GM18868 (cell line): ENCODE measurements around the gene TAF1B.
"Not testable (repeated sequence)": the region's sequence is repeated elsewhere in the genome, so short reads cannot be mapped to it uniquely, and the experiment has no call there.

Experiments used
- ATAC-seq: cut with Tn5 transposase; IDR thresholded peaks from one replicate; pipeline ENCODE4 v1.9.1; 2021; ENCODE audit warnings: mild to moderate bottlenecking, moderate library complexity; ENCODE audit not compliant: unreplicated experiment

The TAF1B gene

GRCh38 chr2:9877726-9878125, 34.5 kb downstream of the TAF1B start:
- no peak for ATAC-seq

DNA sequence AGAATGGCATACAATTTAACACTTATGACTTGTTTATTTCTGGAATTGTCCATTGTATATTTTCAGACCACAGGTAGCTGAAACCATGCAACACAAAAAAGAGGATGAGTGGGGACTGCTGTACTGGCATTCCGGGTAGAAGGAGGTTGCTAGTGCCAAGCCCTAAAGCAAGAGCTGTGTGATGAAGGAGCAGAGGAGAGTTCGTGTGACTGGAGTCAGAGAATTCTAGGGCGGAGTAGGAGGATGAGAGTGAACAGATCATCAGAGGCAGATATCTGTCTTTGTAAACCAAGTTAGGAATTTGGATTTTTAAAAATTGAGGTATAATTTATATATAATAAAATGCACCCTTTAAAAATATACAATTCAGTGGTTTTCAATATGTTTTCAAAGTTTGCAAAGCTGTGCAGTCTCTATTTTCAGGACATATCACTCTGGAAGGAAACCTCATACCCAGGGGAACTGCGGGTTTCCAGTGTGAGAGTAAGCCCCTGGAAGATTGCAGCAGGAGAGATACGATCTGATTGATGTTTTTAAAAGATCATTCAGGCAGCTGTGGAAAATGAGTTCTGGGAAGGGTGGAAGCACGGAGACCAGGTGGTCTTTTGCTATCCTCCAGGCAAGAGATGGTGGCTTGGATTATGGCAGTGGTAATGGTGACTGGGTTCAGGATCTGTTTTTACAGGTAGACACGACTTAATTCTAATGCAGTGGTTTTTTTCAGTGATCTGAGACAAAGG, 36.4 kb downstream of the TAF1B start:
- ATAC-seq: no peak

- ATAC-seq: no peak
Observed at GRCh38 chr2:9883897-9884296, 40.6 kb downstream of the TAF1B start.

DNA sequence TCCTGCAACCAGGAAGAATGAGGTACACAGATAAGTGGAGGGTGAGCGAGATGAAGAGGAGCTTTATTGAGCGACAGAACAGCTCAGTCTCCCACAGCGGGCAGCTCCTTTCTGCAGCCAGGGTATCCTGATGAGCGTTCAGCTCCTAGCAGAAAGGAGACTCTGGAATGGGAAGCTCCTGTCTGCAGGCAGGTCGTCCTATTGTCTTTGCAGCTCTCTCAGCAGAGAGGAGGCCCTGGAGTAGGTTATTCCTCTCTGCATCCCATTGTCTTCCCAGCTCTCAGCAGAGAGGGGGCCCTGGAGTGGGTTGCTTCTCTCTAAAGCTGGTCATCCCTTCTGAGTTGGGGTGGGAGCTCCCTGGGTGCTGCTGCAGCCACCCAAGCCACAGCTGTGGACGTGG, 41.2 kb downstream of the TAF1B start:
- no peak for ATAC-seq

DNA sequence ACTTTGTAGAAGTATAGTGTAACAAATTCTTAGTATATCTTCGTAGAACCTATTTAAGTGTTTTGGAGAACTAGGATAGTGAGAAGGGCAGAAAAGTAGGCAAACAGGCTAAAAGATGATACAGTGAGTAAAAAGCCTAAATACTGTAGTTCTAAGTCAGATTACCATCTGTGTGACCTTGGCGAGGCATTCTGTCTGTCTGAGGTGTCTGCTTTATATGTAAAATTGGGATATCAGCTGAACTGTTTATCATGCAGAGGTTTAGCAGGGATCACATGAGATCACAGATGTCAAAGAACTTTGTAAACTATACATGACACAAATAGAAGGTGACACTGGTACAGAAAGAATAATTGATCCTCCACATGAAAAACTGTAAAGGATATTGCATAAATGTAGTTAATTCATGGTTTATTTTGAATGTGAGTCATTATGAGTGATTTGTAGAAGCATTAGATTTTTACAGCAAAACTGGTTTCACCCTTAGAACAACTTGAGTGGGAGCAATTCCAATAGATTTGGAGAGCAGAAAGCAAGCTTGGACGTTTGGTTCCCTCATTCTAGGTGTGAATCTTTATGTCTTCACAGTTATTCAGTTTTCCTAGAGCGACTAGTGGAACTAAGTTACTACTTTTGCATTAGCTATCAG, 41.9 kb downstream of the TAF1B start:
- ATAC-seq: no peak

DNA sequence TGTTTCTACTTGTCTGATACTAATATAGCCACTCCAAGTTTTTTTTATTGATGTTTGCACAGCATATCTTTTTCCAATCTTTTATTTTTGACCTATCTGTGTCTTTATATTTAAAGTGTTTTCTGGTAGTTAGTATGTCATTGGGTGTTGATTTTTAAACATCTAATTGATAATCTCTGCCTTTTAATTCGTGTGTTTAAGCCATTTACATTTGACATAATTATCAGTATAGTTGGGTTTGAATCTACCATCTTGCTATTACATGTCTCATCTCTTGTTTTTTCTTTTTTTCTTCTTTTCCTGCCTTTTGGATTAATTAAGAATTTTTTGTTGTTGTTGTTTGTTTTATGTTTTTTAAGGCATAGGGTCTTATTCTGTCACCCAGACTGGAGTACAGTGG, 44.2 kb downstream of the TAF1B start:
- no peak for ATAC-seq

DNA sequence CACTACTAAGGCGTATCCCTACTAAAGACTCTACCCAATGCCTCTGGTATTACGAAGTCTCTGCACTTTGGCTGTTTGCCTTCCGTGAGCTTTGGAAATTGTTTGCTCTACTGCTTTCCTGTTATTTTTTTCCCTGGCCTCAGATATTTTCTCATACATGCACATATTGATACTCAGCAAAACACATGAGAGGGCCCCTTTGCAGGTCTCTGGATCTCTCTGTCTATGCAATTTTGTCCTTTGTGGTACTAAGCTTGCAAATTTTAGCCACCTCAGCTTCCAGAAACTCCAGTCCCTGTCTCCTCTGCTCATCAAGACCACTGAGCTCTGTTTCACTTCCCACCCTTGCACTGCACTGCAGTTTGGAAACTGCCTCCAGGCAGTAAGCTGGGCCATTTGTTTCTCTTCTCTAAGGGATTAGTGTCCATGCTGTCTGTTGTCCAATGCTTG, 46.6 kb downstream of the TAF1B start:
- no peak for ATAC-seq

GRCh38 chr2:9892236-9892635, 49.0 kb downstream of the TAF1B start:
- ATAC-seq: no peak

DNA sequence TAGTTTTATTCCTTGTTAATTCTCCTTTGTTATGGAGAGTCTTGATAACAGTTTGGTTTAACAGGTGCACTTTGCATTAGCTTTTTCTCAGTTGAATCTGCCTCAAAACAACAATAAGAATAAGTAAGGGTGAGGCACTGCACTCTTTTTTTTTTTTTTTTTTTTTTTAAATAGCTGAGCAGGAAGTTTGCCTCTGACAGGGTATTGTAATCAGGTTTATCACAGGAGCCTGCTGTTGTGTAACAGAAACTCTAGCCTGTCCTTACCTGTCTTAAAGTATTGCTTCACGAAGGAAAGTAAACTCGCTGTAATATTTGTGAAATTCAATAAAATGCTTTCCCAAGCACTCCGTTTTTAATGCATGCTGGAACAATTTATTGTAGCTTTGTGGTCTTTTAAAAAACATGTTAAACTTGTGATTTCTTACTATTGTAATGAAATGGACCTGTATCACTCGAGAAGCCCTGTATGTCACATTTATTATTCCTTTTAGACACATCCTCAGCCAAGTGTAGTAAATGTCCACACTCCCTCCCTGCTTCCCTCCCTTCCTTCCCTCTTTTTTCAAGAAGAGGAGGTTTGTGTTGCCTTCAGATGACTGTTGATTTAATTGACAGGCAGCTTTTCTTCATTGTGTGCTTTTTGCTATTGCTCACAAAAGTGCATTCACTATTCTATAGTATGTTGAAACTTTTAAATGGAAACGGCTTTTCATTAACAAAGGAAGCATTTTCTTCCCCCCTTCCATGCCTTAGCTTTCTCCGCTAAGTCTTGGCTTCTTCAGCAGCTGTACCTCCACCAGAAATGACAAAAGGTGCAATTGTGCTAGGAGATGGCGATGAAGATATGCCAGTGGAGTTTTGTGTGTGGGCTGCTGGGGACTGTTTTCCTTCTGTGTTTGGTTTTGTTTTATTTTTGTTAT, 52.7 kb downstream of the TAF1B start:
- ATAC-seq: no peak

DNA sequence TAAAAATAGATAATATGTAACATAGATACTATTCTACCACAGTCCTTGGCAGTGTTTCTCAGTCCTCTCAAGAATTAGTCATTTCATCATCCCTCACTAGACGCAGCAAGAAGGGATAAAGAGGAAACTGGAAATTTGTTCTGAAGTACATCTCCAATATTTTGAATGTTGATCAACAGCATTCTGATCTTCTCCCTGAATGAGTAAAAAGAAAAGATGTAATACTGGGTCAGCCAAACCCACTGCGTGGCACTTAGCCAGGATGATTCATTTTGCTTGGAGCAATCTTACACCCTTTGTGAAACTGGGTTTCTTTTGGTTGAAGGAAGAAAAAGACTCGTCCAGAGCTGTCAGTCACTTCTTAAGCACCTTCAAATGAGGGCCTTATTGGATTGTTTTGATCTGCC, 54.1 kb downstream of the TAF1B start:
- peak; percentile 82 for ATAC-seq

- no peak for ATAC-seq
Observed at GRCh38 chr2:9897846-9898245, 54.6 kb downstream of the TAF1B start.

GRCh38 chr2:9905413-9905812, 62.1 kb downstream of the TAF1B start:
- no peak for ATAC-seq

GRCh38 chr2:9907402-9907801, 64.1 kb downstream of the TAF1B start:
- ATAC-seq: no peak

DNA sequence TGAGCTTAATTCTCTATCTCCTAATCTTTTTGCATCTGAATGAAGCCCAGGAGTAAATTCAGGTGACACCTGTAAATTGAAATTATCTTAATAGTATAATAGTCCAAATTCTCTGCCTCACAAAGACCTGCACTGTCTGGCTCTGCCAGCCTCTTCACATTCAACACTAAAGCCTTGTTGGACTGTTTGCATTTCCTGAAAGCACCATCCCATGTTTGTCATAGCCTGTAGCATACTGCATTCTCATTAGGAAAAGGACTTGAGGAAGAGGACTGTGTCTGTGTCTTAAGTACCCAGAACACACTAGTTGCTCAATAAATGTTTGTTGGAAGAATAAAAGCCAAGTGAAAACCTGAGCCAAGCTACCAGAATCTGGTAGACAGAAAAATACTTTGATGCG, 65.4 kb downstream of the TAF1B start:
- no peak for ATAC-seq

DNA sequence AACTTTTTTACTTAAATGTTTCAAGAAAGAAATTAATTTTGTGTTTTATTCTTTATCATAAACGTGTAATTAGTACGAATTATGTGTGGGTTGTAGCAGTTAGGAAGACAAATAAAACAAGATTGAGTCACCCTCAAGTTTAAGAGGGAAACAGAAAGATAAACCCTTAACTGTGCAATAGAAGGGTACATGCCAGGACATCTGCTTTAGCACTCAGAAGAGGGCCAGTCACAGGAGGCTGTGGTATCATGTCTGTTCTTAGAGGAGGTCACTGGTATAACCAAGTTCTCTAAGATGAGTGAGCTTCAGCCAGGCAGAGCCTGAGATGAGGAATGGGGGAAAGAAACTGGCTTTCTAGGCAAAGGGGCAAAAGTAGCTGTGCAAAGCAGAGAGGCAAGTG, 65.8 kb downstream of the TAF1B start:
- ATAC-seq: no peak

GRCh38 chr2:9910699-9911098, 67.4 kb downstream of the TAF1B start:
- no peak for ATAC-seq

DNA sequence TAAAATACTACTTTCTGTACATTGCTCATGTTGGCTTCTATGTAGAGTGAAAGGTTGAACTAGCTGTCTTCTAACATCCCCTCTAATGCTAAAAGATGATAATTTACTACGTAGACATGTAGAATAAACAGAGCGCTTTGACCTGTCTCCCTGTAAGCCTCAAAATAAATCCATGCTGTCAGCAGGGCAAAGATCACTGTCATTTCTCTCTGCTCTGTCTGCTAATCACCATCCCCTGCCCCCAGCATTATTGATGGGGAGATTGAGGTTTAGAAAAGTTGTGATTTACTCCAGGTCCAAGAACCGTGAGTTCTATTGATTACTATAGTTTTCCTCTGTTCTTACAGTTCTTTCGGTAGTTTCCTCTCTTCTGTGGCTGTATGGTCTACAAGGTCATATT, 69.2 kb downstream of the TAF1B start:
- ATAC-seq: no peak

DNA sequence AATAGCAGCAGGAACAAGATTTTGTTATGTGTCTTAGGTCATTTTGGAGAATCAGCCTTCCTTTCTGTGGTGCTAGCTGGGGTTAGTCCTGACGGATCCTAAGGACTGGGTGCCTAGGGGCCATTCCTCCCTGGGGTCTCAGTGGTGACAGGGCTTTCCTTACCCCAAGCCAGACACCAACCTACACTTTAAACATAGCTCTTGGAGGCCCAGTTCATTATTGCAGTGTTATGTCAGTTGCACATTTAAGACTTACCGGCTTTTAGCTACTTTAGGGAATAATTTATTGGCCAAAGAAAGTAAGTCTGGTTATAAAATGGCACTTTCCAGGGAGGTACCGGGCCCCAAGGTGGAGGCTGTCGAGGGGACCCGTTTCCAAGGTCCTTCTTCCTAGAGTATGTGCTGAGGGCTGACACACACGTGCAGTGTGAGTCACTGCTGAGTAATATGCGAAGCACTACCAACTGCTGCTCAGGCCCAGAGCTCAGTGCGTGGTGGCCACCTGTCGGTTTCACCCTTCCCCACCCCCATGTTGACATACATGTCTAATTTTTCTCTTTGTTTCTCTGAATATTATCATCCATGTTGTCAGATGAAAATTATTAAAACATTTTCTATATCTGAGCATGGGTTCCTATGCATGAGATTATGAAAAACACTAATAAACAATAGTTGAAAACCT, 71.3 kb downstream of the TAF1B start:
- peak; percentile 63 for ATAC-seq

DNA sequence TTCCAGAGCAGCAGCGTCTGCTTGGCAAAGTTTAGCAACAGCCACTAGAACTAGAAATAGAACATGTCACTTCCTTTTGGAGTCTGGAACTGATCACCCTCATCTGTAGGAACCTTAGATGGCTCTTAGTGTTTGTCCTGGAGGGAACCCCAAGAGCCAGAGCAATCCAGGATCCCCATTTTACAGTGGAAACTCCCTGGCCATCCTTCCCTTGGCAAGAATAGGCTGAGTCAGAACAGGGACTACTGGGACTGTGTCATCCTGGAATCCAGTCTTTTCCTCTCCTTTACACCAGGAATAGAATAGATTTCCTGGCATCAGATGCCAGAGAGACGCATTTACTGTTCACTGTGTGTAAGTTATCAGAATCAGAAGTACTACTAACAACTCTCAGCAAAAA, 75.0 kb downstream of the TAF1B start:
- no peak for ATAC-seq

- no peak for ATAC-seq
Observed at GRCh38 chr2:9919512-9919911, 76.2 kb downstream of the TAF1B start.

DNA sequence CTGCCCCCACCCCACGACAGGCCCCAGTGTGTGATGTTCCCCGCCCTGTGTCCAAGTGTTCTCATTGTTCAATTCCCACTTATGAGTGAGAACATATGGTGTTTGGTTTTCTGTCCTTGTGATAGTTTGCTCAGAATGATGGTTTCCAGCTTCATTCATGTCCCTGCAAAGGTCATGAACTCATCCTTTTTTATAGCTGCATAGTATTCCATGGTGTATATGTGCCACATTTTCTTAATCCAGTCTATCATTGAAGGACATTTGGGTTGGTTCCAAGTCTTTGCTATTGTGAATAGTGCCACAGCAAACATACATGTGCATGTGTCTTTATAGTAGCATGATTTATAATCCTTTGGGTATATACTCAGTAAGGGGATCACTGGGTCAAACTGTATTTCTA, 83.7 kb downstream of the TAF1B start:
- not testable (repeated sequence) for ATAC-seq
